HEK293T (cell line): Measurements from ENCODE around the gene FUT3.
"Not testable (repeated sequence)": the region's sequence is repeated elsewhere in the genome, so short reads cannot be mapped to it uniquely, and the experiment has no call there.

ENCODE experiments used
- CTCF ChIA-PET: fragments of 350-600 bp; formaldehyde crosslinking; extraction: SDS; loops from one replicate; lab custom pipeline; 2021; ENCODE audit warnings: antibody characterized with exemption, inconsistent platforms; lab: Yijun Ruan, JAX
- POLR2A ChIA-PET: fragments of 350-600 bp; formaldehyde crosslinking; extraction: SDS; loops from one replicate; lab custom pipeline; 2020; ENCODE audit warnings: antibody characterized with exemption, inconsistent platforms; lab: Yijun Ruan, JAX
- DNase-seq: peaks from one replicate; pipeline ENCODE4 v3.0.0; 2012; ENCODE audit warnings: mixed read lengths; ENCODE audit errors: extremely low spot score
- ARNT ChIP-seq: fragments of 450-650 bp; IDR thresholded peaks from 2 replicates; pipeline ENCODE4 v1.6.1; 2017; ENCODE audit warnings: mild to moderate bottlenecking
- BHLHE40 ChIP-seq: fragments of 450-650 bp; IDR thresholded peaks from 2 replicates; pipeline ENCODE4 v1.6.1; 2016; ENCODE audit warnings: mild to moderate bottlenecking, moderate library complexity, borderline replicate concordance
- CTBP1 ChIP-seq: fragments of 450-650 bp; IDR thresholded peaks from 2 replicates; pipeline ENCODE4 v1.6.1; 2016; ENCODE audit warnings: borderline replicate concordance
- ELF4 ChIP-seq: fragments of 450-650 bp; IDR thresholded peaks from 2 replicates; pipeline ENCODE4 v1.6.1; 2017; ENCODE audit warnings: antibody characterized with exemption
- FOXA1 ChIP-seq: fragments of 450-650 bp; IDR thresholded peaks from 2 replicates; pipeline ENCODE4 v1.6.1; 2016; ENCODE audit warnings: mild to moderate bottlenecking
- FOXK2 ChIP-seq: fragments of 450-650 bp; IDR thresholded peaks from 2 replicates; pipeline ENCODE4 v1.6.1; 2016; ENCODE audit warnings: mild to moderate bottlenecking
- FOXM1 ChIP-seq: fragments of 450-650 bp; IDR thresholded peaks from 2 replicates; pipeline ENCODE4 v1.6.1; 2017; ENCODE audit warnings: mild to moderate bottlenecking, borderline replicate concordance
- HDGF ChIP-seq: fragments of 450-650 bp; IDR thresholded peaks from 2 replicates; pipeline ENCODE4 v1.6.1; 2017; ENCODE audit warnings: antibody characterized with exemption, borderline replicate concordance
- L3MBTL2 ChIP-seq: fragments of 450-650 bp; conservative IDR thresholded peaks from 2 replicates; pipeline ENCODE4 v1.6.1; 2016; ENCODE audit warnings: mild to moderate bottlenecking
- LEF1 ChIP-seq: fragments of 450-650 bp; IDR thresholded peaks from 2 replicates; pipeline ENCODE4 v1.6.1; 2017; ENCODE audit warnings: mild to moderate bottlenecking, borderline replicate concordance
- NFRKB ChIP-seq: fragments of 450-650 bp; IDR thresholded peaks from 2 replicates; pipeline ENCODE4 v1.6.1; 2016; ENCODE audit warnings: mild to moderate bottlenecking, moderate library complexity
- PKNOX1 ChIP-seq: fragments of 450-650 bp; IDR thresholded peaks from 2 replicates; pipeline ENCODE4 v1.6.1; 2016
- SP1 ChIP-seq: fragments of 450-650 bp; IDR thresholded peaks from 2 replicates; pipeline ENCODE4 v1.6.1; 2017
- SUZ12 ChIP-seq: fragments of 450-650 bp; IDR thresholded peaks from 2 replicates; pipeline ENCODE4 v1.6.1; 2016; ENCODE audit warnings: mild to moderate bottlenecking
- TARDBP ChIP-seq: fragments of 450-650 bp; IDR thresholded peaks from 2 replicates; pipeline ENCODE4 v1.6.1; 2016
- ZNF384 ChIP-seq: fragments of 450-650 bp; IDR thresholded peaks from 2 replicates; pipeline ENCODE4 v1.6.1; 2016

Gene FUT3

GRCh38 chr19:5867201-5868136 lies 16.2 kb upstream of the FUT3 start:
- TF ChIP-seq FOXK2 (no peak), SUZ12 (no peak), ARNT (no peak), ELF4 (no peak), NFRKB (no peak), HDGF (no peak)
- no peak for DNase-seq
- ChIA-PET CTCF (no interaction called here), POLR2A (no interaction called here)

DNA sequence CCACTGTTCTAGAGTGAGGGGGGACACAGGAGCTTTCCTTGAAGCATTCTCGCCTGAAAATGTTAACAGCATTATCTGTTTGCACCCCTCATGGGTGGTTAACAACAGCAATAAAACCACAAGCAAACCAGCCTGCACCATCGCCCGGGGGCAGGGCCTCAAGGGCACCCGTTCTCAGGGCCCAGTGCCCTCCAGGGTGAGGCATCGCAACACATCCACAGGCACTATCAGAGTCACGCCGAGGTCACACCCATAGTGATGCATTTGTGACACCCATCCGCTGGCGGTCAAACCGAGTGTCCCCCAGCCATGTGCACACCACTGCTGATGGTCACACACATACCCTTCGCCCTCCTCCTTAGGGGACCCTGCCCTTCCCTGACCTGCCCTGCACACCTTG lies 14.5 kb upstream of the FUT3 start:
- ChIA-PET POLR2A (no interaction called here), CTCF (no interaction called here)
- no peak for TF ChIP-seq PKNOX1
- TF ChIP-seq TARDBP: no peak
- TF ChIP-seq SP1: no peak
- TF ChIP-seq LEF1: no peak
- no peak for TF ChIP-seq SUZ12
- TF ChIP-seq BHLHE40: no peak
- TF ChIP-seq HDGF: no peak
- TF ChIP-seq ARNT: no peak
- TF ChIP-seq FOXA1: no peak
- no peak for TF ChIP-seq CTBP1
- no peak for DNase-seq

GRCh38 chr19:5864725-5865486 lies 13.7 kb upstream of the FUT3 start:
- no peak for DNase-seq
- POLR2A ChIA-PET: no interaction called here
- CTCF ChIA-PET: interaction anchor here (0.5 to 0.6 kb wide), 2 partner anchors 16 to 1510 kb away, joined by 3 read pairs; no protein-coding TSS in a partner anchor
- TF ChIP-seq L3MBTL2 (0 out of 2 replicates have a peak, but pooled peaks have one; percentile 16), PKNOX1 (no peak), ARNT (0 out of 2 replicates have a peak, but pooled peaks have one; percentile 23)

- POLR2A ChIA-PET: no interaction called here
- TF ChIP-seq ZNF384 (no peak), ELF4 (no peak), NFRKB (no peak), CTBP1 (no peak), BHLHE40 (no peak), ARNT (no peak), L3MBTL2 (no peak)
- CTCF ChIA-PET: interaction anchor here (0.5 to 0.6 kb wide), 2 partner anchors 15 to 1511 kb away, joined by 3 read pairs; no protein-coding TSS in a partner anchor
- no peak for DNase-seq
These were observed 12.9 kb upstream of the FUT3 start for GRCh38 chr19:5864013-5864720.

DNA sequence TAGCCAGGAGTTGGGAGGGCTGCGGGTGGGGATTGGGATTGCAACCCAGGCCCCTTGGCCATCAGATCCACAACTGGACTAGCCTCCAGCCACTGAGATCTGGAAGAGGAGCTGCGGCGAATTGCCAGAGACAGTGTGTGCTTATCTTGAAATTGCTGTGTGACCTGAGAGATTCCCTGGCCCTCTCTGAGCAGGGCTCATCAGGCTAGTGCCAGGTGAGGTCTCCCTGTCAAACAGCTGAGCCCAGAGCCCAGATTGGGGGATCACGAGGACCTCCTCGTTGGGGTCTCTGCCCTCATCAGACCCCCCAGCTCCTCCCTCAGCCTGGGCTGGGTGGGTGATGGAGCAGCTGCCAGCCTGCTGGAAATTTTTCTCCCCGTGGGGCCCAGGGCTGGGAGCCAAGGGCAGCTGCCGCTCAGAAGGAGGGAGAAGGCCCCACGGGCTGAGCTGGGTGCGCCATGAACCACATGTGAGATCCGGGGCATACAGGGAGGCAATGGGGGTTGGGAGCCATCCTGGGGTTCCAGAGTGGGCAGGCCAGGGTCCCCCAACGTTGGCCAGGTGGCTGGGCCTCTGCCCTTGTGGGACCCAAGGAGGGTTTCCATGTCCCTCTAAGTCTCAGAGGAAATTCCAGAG lies 11.9 kb upstream of the FUT3 start:
- TF ChIP-seq BHLHE40 (no peak), ARNT (no peak), ZNF384 (no peak)
- ChIA-PET CTCF (no interaction called here), POLR2A (no interaction called here)
- DNase-seq: no peak

DNA sequence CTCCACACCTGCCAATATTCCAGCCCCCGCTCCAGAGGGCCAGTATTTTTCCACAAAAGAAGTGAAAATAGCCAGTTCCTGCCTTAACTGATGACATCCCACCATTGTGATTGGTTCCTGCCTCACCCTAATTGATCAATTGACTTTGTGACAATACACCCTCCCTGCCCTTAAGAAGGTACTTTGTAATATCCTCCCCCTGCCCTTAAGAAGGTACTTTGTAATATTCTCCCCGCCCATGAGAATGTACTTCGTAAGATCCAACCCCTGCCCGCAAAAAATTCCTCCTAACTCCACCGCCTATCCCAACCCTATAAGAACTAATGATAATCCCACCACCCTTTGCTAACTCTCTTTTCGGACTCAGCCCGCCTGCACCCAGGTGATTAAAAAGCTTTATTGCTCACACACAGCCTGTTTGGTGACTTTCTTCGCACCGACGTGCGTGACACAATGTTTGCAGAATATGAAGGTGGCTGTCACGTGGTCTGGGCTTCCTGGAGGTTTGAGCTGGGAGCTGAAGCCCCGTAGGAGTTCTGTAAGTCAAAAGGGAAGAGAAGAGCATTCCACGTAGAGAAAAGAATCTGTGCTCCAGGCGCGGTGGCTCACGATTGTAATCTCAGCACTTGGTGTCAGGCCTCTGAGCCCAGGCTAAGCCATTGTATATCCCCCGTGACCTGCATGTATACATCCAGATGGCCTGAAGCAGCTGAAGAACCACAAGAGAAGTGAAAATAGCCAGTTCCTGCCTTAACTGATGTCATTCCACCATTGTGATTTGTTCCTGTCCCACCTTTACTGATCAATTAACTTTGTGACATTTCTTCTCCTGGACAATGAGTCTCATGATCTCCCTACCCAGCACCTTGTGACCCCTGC lies 6.2 kb upstream of the FUT3 start:
- no peak for DNase-seq
- CTCF ChIA-PET: no interaction called here
- TF ChIP-seq SUZ12 (no peak), FOXM1 (no peak), FOXK2 (no peak), NFRKB (no peak), L3MBTL2 (no peak), ARNT (no peak), TARDBP (no peak), HDGF (no peak), BHLHE40 (no peak)
- POLR2A ChIA-PET: interaction anchor here (1.0 kb wide), 1 partner anchor 30 kb away, joined by 5 read pairs; no protein-coding TSS in a partner anchor

- POLR2A ChIA-PET: interaction anchor here (1.9 kb wide), 1 partner anchor 27 kb away, joined by 4 read pairs; no protein-coding TSS in a partner anchor
- DNase-seq, CTCF ChIA-PET: not testable (repeated sequence)
These were observed 3.9 kb upstream of the FUT3 start for GRCh38 chr19:5855151-5855550.

- POLR2A ChIA-PET, CTCF ChIA-PET, DNase-seq: not testable (repeated sequence)
These were observed 2.9 kb upstream of the FUT3 start for GRCh38 chr19:5854121-5854520.
